Measurements from ENCODE around the gene NUAK2. TPM values are rescaled to one million over a fixed set of nuclear protein-coding genes. Genes with fewer than 3 reads are reported as not detected.
A peak's percentile ranks its signal among the peaks of the same experiment; 100 is the strongest.
"Not testable (repeated sequence)": the region's sequence is repeated elsewhere in the genome, so short reads cannot be mapped to it uniquely, and the experiment has no call there.

Gene NUAK2
- total RNA-seq, 2 donors from 2014 or later, result 11.2 to 20.8 TPM

GRCh38 chr1:205285381-205286101, 36.0 kb downstream of the NUAK2 start:
- peaks cover 15% of the 10 kb centered on the region for H3K4me1 ChIP-seq
- TF ChIP-seq POLR2A (IDR thresholded peaks at IDR 0.05), result no peak
- no peak for TF ChIP-seq CTCF (IDR thresholded peaks at IDR 0.05)
- no peak for ATAC-seq
- H3K27me3 ChIP-seq, result no peaks in the 10 kb centered on the region
- 76 to 78% methylated on average over 12 of the region's 12 CpGs for WGBS, 2 donors
- no peaks in the 10 kb centered on the region for H3K36me3 ChIP-seq (replicated peaks in 1 of 2; ENCODE audit: insufficient read depth in 1 of 2, low read depth in 2 of 2)
- intact Hi-C loops (cut with DNase I), result no loop called here
- H3K9me3 ChIP-seq, result no peaks in the 10 kb centered on the region
- peak overlapping the region in 3 of 4 donors; percentile 42 to 71 (median 44) for H3K27ac ChIP-seq
- no peak for DNase-seq
- no peak overlapping the region for H3K4me3 ChIP-seq

GRCh38 chr1:205284420-205285144, 37.0 kb downstream of the NUAK2 start:
- peak in 1 of 3 donors; percentile 16 for TF ChIP-seq POLR2A (IDR thresholded peaks at IDR 0.05)
- no peak for TF ChIP-seq CTCF (IDR thresholded peaks at IDR 0.05)
- Histone ChIP-seq H3K27me3 (no peaks in the 10 kb centered on the region), H3K4me1 (peaks cover 15% of the 10 kb centered on the region), H3K27ac (peak overlapping the region in 3 of 4 donors; percentile 42 to 71 (median 44)), H3K4me3 (no peak overlapping the region), H3K9me3 (no peaks in the 10 kb centered on the region), H3K36me3 (replicated peaks in 1 of 2; ENCODE audit: insufficient read depth in 1 of 2, low read depth in 2 of 2) (no peaks in the 10 kb centered on the region)
- intact Hi-C loops (cut with DNase I), result no loop called here
- WGBS, 2 donors, result 79 to 81% methylated on average over 7 of the region's 7 CpGs
- peak; percentile 51 to 89 (median 69) for DNase-seq
- ATAC-seq, result peak; percentile 77

- TF ChIP-seq POLR2A (IDR thresholded peaks at IDR 0.05) (no peak), CTCF (IDR thresholded peaks at IDR 0.05) (no peak)
- intact Hi-C loops (cut with DNase I), result no loop called here
- WGBS, 2 donors, result 78 to 83% methylated on average over 15 of the region's 15 CpGs
- DNase-seq (no peak), ATAC-seq (no peak)
- H3K27me3 ChIP-seq, result no peaks in the 10 kb centered on the region
- H3K27ac ChIP-seq, result no peak overlapping the region
- H3K36me3 ChIP-seq (replicated peaks in 1 of 2; ENCODE audit: insufficient read depth in 1 of 2, low read depth in 2 of 2), result no peaks in the 10 kb centered on the region
- no peak overlapping the region for H3K4me3 ChIP-seq
- H3K4me1 ChIP-seq, result peaks cover 15% of the 10 kb centered on the region
- no peaks in the 10 kb centered on the region for H3K9me3 ChIP-seq
These were observed 38.0 kb downstream of the NUAK2 start for GRCh38 chr1:205283270-205284147.

GRCh38 chr1:205280666-205281395, 40.7 kb downstream of the NUAK2 start:
- H3K9me3 ChIP-seq; DNase-seq; intact Hi-C loops (cut with DNase I); H3K27ac ChIP-seq; H3K27me3 ChIP-seq; H3K4me3 ChIP-seq; ATAC-seq; H3K36me3 ChIP-seq (replicated peaks in 1 of 2; ENCODE audit: insufficient read depth in 1 of 2, low read depth in 2 of 2): not testable (repeated sequence)
- peaks cover 19% of the 10 kb centered on the region for H3K4me1 ChIP-seq
- WGBS, 2 donors, result 98 to 99% methylated on average over 10 of the region's 10 CpGs

All from body of pancreas (tissue), 4 donors.